H1 (cell line): ENCODE measurements around the gene DUSP10. TPM values are rescaled to one million over a fixed set of nuclear protein-coding genes. Genes with fewer than 3 reads are reported as not detected.

Experiments used
- CTCF ChIA-PET: fragments of 300-600 bp; sonication (Branson Sonifier 250); formaldehyde crosslinking; loops from one replicate; lab custom pipeline; 2021; ENCODE audit not compliant: partially characterized antibody; lab: Charles Lee
- POLR2A ChIA-PET: fragments of 300-600 bp; sonication (Branson Sonifier 250); formaldehyde crosslinking; loops from one replicate; lab custom pipeline; 2021; ENCODE audit warnings: inconsistent platforms; ENCODE audit not compliant: partially characterized antibody; lab: Charles Lee
- DNase-seq, 2 experiments: peaks; one replicate each; pipeline versions ENCODE4 v3.0.0 to v3.0.0-alpha.2; 2010 to 2022; ENCODE audit warnings: low spot score in 2 of 2, low read depth in 1 of 2, mixed read lengths in 1 of 2
- FAIRE-seq: peaks from 2 replicates; lab custom pipeline; 2011; peaks lifted over from hg19 to GRCh38; lab: Jason Lieb, UNC
- H2AFZ ChIP-seq: 2 replicates; pipeline ENCODE4 v1.8.1; 2012; ENCODE audit warnings: low read length, inconsistent platforms
- H2AK5ac ChIP-seq: 2 replicates; pipeline ENCODE4 v1.6.1; 2013; ENCODE audit warnings: low read depth, low read length
- H2BK120ac ChIP-seq: replicated peaks from 2 replicates; pipeline ENCODE3; 2013; ENCODE audit warnings: low read depth, low read length, inconsistent platforms
- H2BK12ac ChIP-seq: 2 replicates; pipeline ENCODE4 v1.6.1; 2013; ENCODE audit warnings: low read depth, low read length
- H2BK15ac ChIP-seq: 2 replicates; pipeline ENCODE4 v1.6.1; 2013; ENCODE audit warnings: low read length
- H2BK20ac ChIP-seq: 2 replicates; pipeline ENCODE4 v1.6.1; 2013; ENCODE audit warnings: low read length
- H2BK5ac ChIP-seq: 2 replicates; pipeline ENCODE4 v1.6.1; 2013; ENCODE audit warnings: low read depth, low read length
- H3K14ac ChIP-seq: 2 replicates; pipeline ENCODE4 v1.6.1; 2013; ENCODE audit warnings: inconsistent platforms; ENCODE audit not compliant: insufficient read length
- H3K18ac ChIP-seq: 2 replicates; pipeline ENCODE4 v1.6.1; 2013; ENCODE audit warnings: low read length; ENCODE audit errors: extremely low read depth
- H3K23ac ChIP-seq: 2 replicates; pipeline ENCODE4 v1.6.1; 2013; ENCODE audit warnings: inconsistent platforms; ENCODE audit not compliant: insufficient read length
- H3K23me2 ChIP-seq: 2 replicates; pipeline ENCODE4 v1.6.1; 2013; ENCODE audit warnings: low read depth, low read length
- H3K27ac ChIP-seq: 2 replicates; pipeline ENCODE4 v1.6.1; 2011; ENCODE audit warnings: low read depth, low read length, inconsistent platforms
- H3K27me3 ChIP-seq, 4 experiments: replicated peaks in 1 of 4; 1 replicate in 1 of 4; 2 replicates in 3 of 4; pipeline versions ENCODE4 v1.6.1 to v1.8.1; 2011 to 2013; ENCODE audit warnings: low read length in 3 of 4, mild to moderate bottlenecking in 3 of 4, inconsistent platforms in 2 of 4, mixed read lengths in 2 of 4, moderate library complexity in 1 of 4; ENCODE audit not compliant: control insufficient read depth in 3 of 4, insufficient read depth in 3 of 4; ENCODE audit errors: extremely low read depth in 1 of 4
- H3K36me3 ChIP-seq, 4 experiments: 2 replicates each; pipeline versions ENCODE4 v1.6.1 to v1.8.1; 2011 to 2013; ENCODE audit warnings: mild to moderate bottlenecking in 4 of 4, low read length in 3 of 4, moderate library complexity in 2 of 4, control low read depth in 1 of 4, inconsistent platforms in 1 of 4; ENCODE audit not compliant: insufficient read depth in 4 of 4, control insufficient read depth in 2 of 4
- H3K4ac ChIP-seq: replicated peaks from 2 replicates; pipeline ENCODE3; 2013; ENCODE audit warnings: low read length, low read depth, mixed read lengths, inconsistent platforms; ENCODE audit not compliant: insufficient read length
- H3K4me1 ChIP-seq, 4 experiments: replicated peaks in 1 of 4; 1 replicate in 1 of 4; 2 replicates in 3 of 4; pipeline versions ENCODE4 v1.6.1 to v1.8.1; 2011 to 2013; ENCODE audit warnings: low read length in 3 of 4, inconsistent platforms in 2 of 4, mixed read lengths in 1 of 4; ENCODE audit not compliant: insufficient read depth in 4 of 4, control insufficient read depth in 3 of 4
- H3K4me2 ChIP-seq, 2 experiments: 2 replicates each; pipeline versions ENCODE4 v1.6.1 to v1.8.1; 2011 to 2013; ENCODE audit warnings: low read depth in 2 of 2, low read length in 2 of 2, control low read depth in 1 of 2, inconsistent platforms in 1 of 2, mild to moderate bottlenecking in 1 of 2; ENCODE audit not compliant: insufficient read depth in 1 of 2
- H3K4me3 ChIP-seq, 4 experiments: fragments of 200-600, 300-600 bp in 1 of 4; sonication (generic), shearing (Covaris generic), sonication (Bioruptor Twin) in 1 of 4; 2 replicates each; pipeline versions ENCODE4 v1.5.1 to v1.8.1; 2011 to 2016; ENCODE audit warnings: low read length in 4 of 4, low read depth in 3 of 4, control low read depth in 2 of 4, inconsistent platforms in 2 of 4, mild to moderate bottlenecking in 2 of 4, mixed read lengths in 1 of 4, moderate library complexity in 1 of 4; ENCODE audit not compliant: insufficient read depth in 2 of 4; ENCODE audit errors: extremely low read depth in 1 of 4
- H3K56ac ChIP-seq: replicated peaks from 2 replicates; pipeline ENCODE3; 2013; ENCODE audit warnings: low read depth, mild to moderate bottlenecking, mixed read lengths, low read length, inconsistent platforms; ENCODE audit not compliant: insufficient read length
- H3K79me1 ChIP-seq: 2 replicates; pipeline ENCODE4 v1.6.1; 2013; ENCODE audit warnings: low read depth, low read length, control low read depth
- H3K79me2 ChIP-seq, 2 experiments: 2 replicates each; pipeline versions ENCODE4 v1.6.1 to v1.8.1; 2012 to 2013; ENCODE audit warnings: low read length in 2 of 2, mild to moderate bottlenecking in 2 of 2, inconsistent platforms in 1 of 2; ENCODE audit not compliant: insufficient read depth in 2 of 2, control insufficient read depth in 1 of 2
- H3K9ac ChIP-seq, 4 experiments: replicated peaks in 1 of 4; 1 replicate in 1 of 4; 2 replicates in 3 of 4; pipeline versions ENCODE4 v1.6.1 to v1.8.1; 2011 to 2013; ENCODE audit warnings: low read depth in 3 of 4, low read length in 3 of 4, control low read depth in 2 of 4, mild to moderate bottlenecking in 2 of 4, moderate library complexity in 2 of 4, inconsistent platforms in 1 of 4; ENCODE audit errors: extremely low read depth in 1 of 4
- H3K9me3 ChIP-seq, 2 experiments: 2 replicates each; pipeline versions ENCODE4 v1.6.1 to v1.8.1; 2012 to 2013; ENCODE audit warnings: mild to moderate bottlenecking in 2 of 2, moderate library complexity in 2 of 2, control low read depth in 1 of 2, inconsistent platforms in 1 of 2, low read depth in 1 of 2, low read length in 1 of 2, mixed read lengths in 1 of 2; ENCODE audit not compliant: insufficient read depth in 2 of 2
- H4K20me1 ChIP-seq, 2 experiments: replicated peaks in 1 of 2; 2 replicates each; pipeline versions ENCODE3 to v1.8.1; 2011 to 2013; ENCODE audit warnings: inconsistent platforms in 2 of 2, low read length in 2 of 2, mild to moderate bottlenecking in 1 of 2; ENCODE audit not compliant: insufficient read depth in 2 of 2, control insufficient read depth in 1 of 2
- H4K5ac ChIP-seq: 2 replicates; pipeline ENCODE4 v1.6.1; 2013; ENCODE audit warnings: low read length, low read depth, mixed read lengths, inconsistent platforms; ENCODE audit not compliant: insufficient read length
- H4K8ac ChIP-seq: 2 replicates; pipeline ENCODE4 v1.8.0; 2013; ENCODE audit warnings: mild to moderate bottlenecking, moderate library complexity, low read length, inconsistent platforms; ENCODE audit not compliant: insufficient read depth; ENCODE audit errors: extremely low read depth
- H4K91ac ChIP-seq: replicated peaks from 2 replicates; pipeline ENCODE3; 2013; ENCODE audit warnings: low read length, mixed read lengths, inconsistent platforms; ENCODE audit not compliant: insufficient read length
- BCL11A ChIP-seq, 2 experiments: IDR thresholded peaks; one replicate each; pipeline ENCODE4 v1.6.1; 2011; ENCODE audit warnings: low read depth in 2 of 2, low read length in 2 of 2, mild to moderate bottlenecking in 2 of 2
- CHD1 ChIP-seq: IDR thresholded peaks from 2 replicates; pipeline ENCODE4 v1.6.1; 2012; ENCODE audit warnings: low read depth, low read length, improper control_type of control experiment
- RBBP5 ChIP-seq: IDR thresholded peaks from 2 replicates; pipeline ENCODE4 v1.7.1; 2012; ENCODE audit warnings: low read depth, mild to moderate bottlenecking, inconsistent platforms, low read length, moderate library complexity, borderline replicate concordance
- SUZ12 ChIP-seq: fragments of 200-600 bp; sonication (generic); IDR thresholded peaks from 2 replicates; pipeline ENCODE4 v1.6.1; 2012; ENCODE audit warnings: mild to moderate bottlenecking, inconsistent platforms, low read length, moderate library complexity, mixed read lengths
- TAF7 ChIP-seq: optimal IDR thresholded peaks from 2 replicates; pipeline ENCODE3; 2011; ENCODE audit warnings: low read depth, mild to moderate bottlenecking, inconsistent platforms, low read length, moderate library complexity, borderline replicate concordance
- TEAD4 ChIP-seq: IDR thresholded peaks from 2 replicates; pipeline ENCODE4 v1.6.1; 2012; ENCODE audit warnings: low read depth, low read length, inconsistent platforms, mixed read lengths
- USF2 ChIP-seq: IDR thresholded peaks from 2 replicates; pipeline ENCODE4 v1.6.1; 2011; ENCODE audit warnings: low read length, improper control_type of control experiment
- WGBS, 2 experiments: shearing (Covaris generic) in 1 of 2; methylation state at CpG; one replicate each; pipeline versions ENCODE4 v1.1.6 to v1.1.7; 2013 to 2015; ENCODE audit warnings: low lambda C conversion rate in 2 of 2, mixed read lengths in 2 of 2, inconsistent platforms in 1 of 2, low coverage in 1 of 2, missing lambda C conversion rate in 1 of 2; ENCODE audit not compliant: insufficient replicate concordance in 2 of 2, insufficient coverage in 1 of 2, insufficient read length in 1 of 2; ENCODE audit errors: extremely low coverage in 1 of 2, missing lambda C conversion rate in 1 of 2; 5-methylcytosine and 5-hydroxymethylcytosine counted together
- polyA plus RNA-seq, 7 experiments: library from polyadenylated mRNA; depleted of rRNA in 3 of 7; stranded (reverse) in 5 of 7; unstranded in 2 of 7; fragments of >200 nt in 5 of 7; fragments of 200-250 nt in 2 of 7; gene quantifications; 1 replicate in 5 of 7; 2 replicates in 1 of 7; 4 replicates in 1 of 7; pipeline versions ENCODE4 v1.2.1 to v1.2.3, GENCODE V29; 2011 to 2013; ENCODE audit warnings: missing spikeins in 2 of 7, mixed read lengths in 2 of 7
- total RNA-seq: library from RNA; stranded (reverse); fragmentation: NEBNext Ultra II Directional; extraction: Animal tissue kit (Norgen Biotek cat#: 25700); gene quantifications from 2 replicates; pipeline ENCODE4 v1.2.1, GENCODE V29; 2021

The DUSP10 gene
- total and polyA plus RNA-seq, 2 of the 8 experiments (the other 6 are each of a cell fraction or from before 2014, with no cell fraction given) = 1.2 TPM

GRCh38 chr1:221672239-221672645 is 69.6 kb downstream of the DUSP10 start:
- Histone ChIP-seq H3K4me3 (no peak overlapping the region), H3K9me3 (no peaks in the 10 kb centered on the region), H3K4me1 (no peaks in the 10 kb centered on the region), H2AK5ac (no peak overlapping the region), H3K23me2 (no peaks in the 10 kb centered on the region), H2BK20ac (no peak overlapping the region), H3K27ac (no peak overlapping the region), H2BK12ac (no peak overlapping the region), H2AFZ (no peak overlapping the region), H4K8ac (no peak overlapping the region), H3K18ac (no peak overlapping the region), H3K79me2 (no peaks in the 10 kb centered on the region), H3K9ac (no peak overlapping the region), H4K20me1 (no peaks in the 10 kb centered on the region), H3K36me3 (no peaks in the 10 kb centered on the region), H3K23ac (no peak overlapping the region), H4K5ac (no peak overlapping the region), H3K14ac (no peak overlapping the region), H4K91ac (no peak overlapping the region), H3K79me1 (no peaks in the 10 kb centered on the region), H2BK15ac (no peak overlapping the region), H3K27me3 (no peaks in the 10 kb centered on the region), H2BK5ac (no peak overlapping the region), H3K4ac (no peak overlapping the region), H3K4me2 (no peak overlapping the region), H2BK120ac (no peak overlapping the region), H3K56ac (no peak overlapping the region)
- TF ChIP-seq BCL11A (IDR thresholded peaks at IDR 0.05; ENCODE audit: low read depth in 2 of 2, low read length in 2 of 2) (no peak), SUZ12 (no peak), CHD1 (no peak), USF2 (no peak), RBBP5 (no peak), TAF7 (no peak), TEAD4 (no peak)
- 88% methylated on average over 2 of the region's 2 CpGs; no CpG with 5 or more reads in 1 of the 2 experiments for WGBS, 2 experiments
- CTCF ChIA-PET = no interaction called here
- FAIRE-seq = no peak
- no peak for DNase-seq
- POLR2A ChIA-PET = no interaction called here
